ENCODE results near the gene RHNO1. TPM values are rescaled to one million over a fixed set of nuclear protein-coding genes. Genes with fewer than 3 reads are reported as not detected.
A peak's percentile ranks its signal among the peaks of the same experiment; 100 is the strongest.

The RHNO1 gene
- total RNA-seq = 10 to 100 TPM; 26.5 to 29.1 TPM

DNA sequence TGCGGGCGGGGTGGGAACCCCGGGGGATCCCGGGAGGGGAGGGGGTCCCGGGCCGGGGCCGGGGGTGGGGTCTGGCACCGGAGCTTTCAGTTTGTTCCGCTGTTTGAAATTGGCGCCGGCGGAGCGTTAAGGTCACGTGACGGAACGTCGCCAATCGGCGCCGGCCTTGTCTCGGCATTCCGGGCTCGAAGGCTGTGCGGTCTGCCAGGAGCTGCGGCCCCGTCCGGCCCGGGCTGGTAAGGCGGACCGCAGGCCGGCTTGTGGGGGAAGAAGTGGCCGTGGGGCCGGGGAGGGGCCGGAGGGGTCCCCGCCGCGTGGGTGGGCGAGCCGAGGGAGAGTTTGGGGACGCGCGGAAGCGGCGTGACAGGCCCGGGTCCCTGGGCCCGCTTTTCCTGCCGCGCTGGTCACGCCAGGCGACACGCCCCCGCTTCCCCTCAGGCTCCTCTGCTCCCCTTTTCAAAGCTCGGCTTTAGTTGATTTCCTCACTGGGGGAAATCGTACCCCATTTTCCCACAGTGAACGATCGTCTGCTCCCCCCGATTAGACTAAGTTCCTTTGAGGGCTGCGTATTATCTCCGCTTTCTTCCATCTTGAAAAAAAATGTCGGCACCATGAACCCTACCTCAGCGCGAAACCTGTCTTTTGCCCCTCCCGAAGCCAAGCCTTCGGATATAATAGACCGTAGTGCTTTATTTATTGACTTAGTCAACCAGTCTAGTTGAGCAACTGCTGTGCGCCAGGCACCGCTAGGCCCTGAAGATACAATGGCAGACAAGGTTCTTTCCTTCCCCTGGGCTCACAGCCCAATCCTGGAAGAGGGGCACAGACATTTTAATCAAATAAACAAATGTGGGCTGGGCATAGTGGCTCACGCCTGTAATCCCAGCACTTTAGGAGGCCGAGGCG lies at the start of gene RHNO1, which contains the start of gene FOXM1:
RHNO1 (plus strand) TSS at position 177 of the 906 bp plus-strand sequence. CDS start 8,144 bp downstream, outside the sequence.
FOXM1 (minus strand) TSS at position 128 of the 906 bp plus-strand sequence. CDS start 2,696 bp downstream, outside the sequence.
- no peaks in the 10 kb centered on the region for H3K9me3 ChIP-seq
- under 1% methylated on average over 68 of the region's 70 CpGs for WGBS
- no peaks in the 10 kb centered on the region for H3K27me3 ChIP-seq (replicated peaks; ENCODE audit: insufficient read depth)
- H3K27ac ChIP-seq = peak within 1 kb of the TSS; percentile 95 to 97
- H3K4me3 ChIP-seq = peak within 1 kb of the TSS; percentile 72 to 73
- H3K4me1 ChIP-seq (replicated peaks) = peaks cover 4% of the 10 kb centered on the region
- intact Hi-C loops (cut with DNase I) = no loop called here
- DNase-seq (ENCODE audit: low spot score) = peak; percentile 92
- no peaks in the 10 kb centered on the region for H3K36me3 ChIP-seq
- peak; percentile 77 for TF ChIP-seq POLR2A (IDR thresholded peaks at IDR 0.05)
- TF ChIP-seq, protein P1, sequence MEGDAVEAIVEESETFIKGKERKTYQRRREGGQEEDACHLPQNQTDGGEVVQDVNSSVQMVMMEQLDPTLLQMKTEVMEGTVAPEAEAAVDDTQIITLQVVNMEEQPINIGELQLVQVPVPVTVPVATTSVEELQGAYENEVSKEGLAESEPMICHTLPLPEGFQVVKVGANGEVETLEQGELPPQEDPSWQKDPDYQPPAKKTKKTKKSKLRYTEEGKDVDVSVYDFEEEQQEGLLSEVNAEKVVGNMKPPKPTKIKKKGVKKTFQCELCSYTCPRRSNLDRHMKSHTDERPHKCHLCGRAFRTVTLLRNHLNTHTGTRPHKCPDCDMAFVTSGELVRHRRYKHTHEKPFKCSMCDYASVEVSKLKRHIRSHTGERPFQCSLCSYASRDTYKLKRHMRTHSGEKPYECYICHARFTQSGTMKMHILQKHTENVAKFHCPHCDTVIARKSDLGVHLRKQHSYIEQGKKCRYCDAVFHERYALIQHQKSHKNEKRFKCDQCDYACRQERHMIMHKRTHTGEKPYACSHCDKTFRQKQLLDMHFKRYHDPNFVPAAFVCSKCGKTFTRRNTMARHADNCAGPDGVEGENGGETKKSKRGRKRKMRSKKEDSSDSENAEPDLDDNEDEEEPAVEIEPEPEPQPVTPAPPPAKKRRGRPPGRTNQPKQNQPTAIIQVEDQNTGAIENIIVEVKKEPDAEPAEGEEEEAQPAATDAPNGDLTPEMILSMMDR (IDR thresholded peaks at IDR 0.05) = no peak
- TF ChIP-seq POLR2AphosphoS5 (IDR thresholded peaks at IDR 0.05) = peak; percentile 80

DNA sequence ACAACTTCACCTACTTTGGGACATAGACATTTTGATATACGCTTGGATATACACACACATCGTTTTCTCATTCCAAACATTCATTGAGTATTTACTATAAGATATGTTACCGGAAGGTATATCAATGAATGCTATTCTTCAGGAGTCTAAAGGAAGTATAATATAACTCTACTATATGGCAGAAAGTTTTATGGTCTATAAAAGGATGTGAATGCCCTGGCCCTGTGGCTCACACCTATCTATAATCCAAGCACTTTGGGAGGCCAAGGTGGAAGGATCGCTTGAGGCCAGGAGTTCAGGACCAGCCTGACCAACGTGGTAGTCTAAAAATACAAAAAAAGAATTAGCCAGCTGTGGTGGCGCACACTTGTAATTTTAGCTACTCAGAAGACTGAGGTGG lies 47.7 kb upstream of the RHNO1 start:
- no peak overlapping the region for H3K27ac ChIP-seq
- intact Hi-C loops (cut with DNase I) = no loop called here
- no peaks in the 10 kb centered on the region for H3K9me3 ChIP-seq
- H3K27me3 ChIP-seq (replicated peaks; ENCODE audit: insufficient read depth) = no peaks in the 10 kb centered on the region
- WGBS = 95% methylated on average over 6 of the region's 6 CpGs
- TF ChIP-seq, protein P1 (IDR thresholded peaks at IDR 0.05) = no peak
- TF ChIP-seq POLR2AphosphoS5 (IDR thresholded peaks at IDR 0.05) = no peak
- no peak for TF ChIP-seq POLR2A (IDR thresholded peaks at IDR 0.05)
- no peak overlapping the region for H3K4me3 ChIP-seq
- no peak for DNase-seq (ENCODE audit: low spot score)
- no peaks in the 10 kb centered on the region for H3K4me1 ChIP-seq (replicated peaks)
- H3K36me3 ChIP-seq = peaks cover 0 to 11% of the 10 kb centered on the region in 2 donors

- no peak overlapping the region for H3K4me3 ChIP-seq
- no peaks in the 10 kb centered on the region for H3K9me3 ChIP-seq
- intact Hi-C loops (cut with DNase I) = no loop called here
- DNase-seq (ENCODE audit: low spot score) = no peak
- no peaks in the 10 kb centered on the region for H3K36me3 ChIP-seq
- H3K27me3 ChIP-seq (replicated peaks; ENCODE audit: insufficient read depth) = no peaks in the 10 kb centered on the region
- 64% methylated on average over 6 of the region's 6 CpGs for WGBS
- TF ChIP-seq POLR2A (IDR thresholded peaks at IDR 0.05) = no peak
- no peak for TF ChIP-seq POLR2AphosphoS5 (IDR thresholded peaks at IDR 0.05)
- TF ChIP-seq, protein P1 (IDR thresholded peaks at IDR 0.05) = no peak
- peaks cover 6% of the 10 kb centered on the region for H3K4me1 ChIP-seq (replicated peaks)
- no peak overlapping the region for H3K27ac ChIP-seq
Observed at GRCh38 chr12:2832550-2833127, 44.4 kb upstream of the RHNO1 start.

- no peaks in the 10 kb centered on the region for H3K36me3 ChIP-seq
Observed at GRCh38 chr12:2833327-2833726, 43.7 kb upstream of the RHNO1 start.

More at GRCh38 chr12:2833327-2833726, 43.7 kb upstream of the RHNO1 start:
- Histone ChIP-seq H3K4me3 (no peak overlapping the region), H3K4me1 (replicated peaks) (peaks cover 6% of the 10 kb centered on the region), H3K9me3 (no peaks in the 10 kb centered on the region), H3K27me3 (replicated peaks; ENCODE audit: insufficient read depth) (no peaks in the 10 kb centered on the region), H3K27ac (no peak overlapping the region)
- no peak for TF ChIP-seq POLR2A (IDR thresholded peaks at IDR 0.05)
- TF ChIP-seq, protein P1 (IDR thresholded peaks at IDR 0.05) = no peak
- no peak for TF ChIP-seq POLR2AphosphoS5 (IDR thresholded peaks at IDR 0.05)
- intact Hi-C loops (cut with DNase I) = no loop called here
- WGBS = 35% methylated on average over 5 of the region's 5 CpGs
- DNase-seq (ENCODE audit: low spot score) = no peak

Data from prostate gland (tissue), 2 donors.